Esophagus muscularis mucosa (tissue), 4 donors: Measurements from ENCODE around the gene SPAG17. TPM values are rescaled to one million over a fixed set of nuclear protein-coding genes. Genes with fewer than 3 reads are reported as not detected.

Source experiments
- DNase-seq: peaks from one replicate; pipeline ENCODE4 v3.0.0-alpha.2; 2017; ENCODE audit errors: extremely low spot score
- H3K27ac ChIP-seq, 4 donors: fragments of 200-600 bp; sonication (generic); replicated peaks in 1 of 4; 1 replicate in 3 of 4; 2 replicates in 1 of 4; pipeline ENCODE4 v1.5.1; 2016 to 2019; ENCODE audit warnings: mild to moderate bottlenecking in 1 of 4
- H3K27me3 ChIP-seq, 4 donors: fragments of 200-600 bp; sonication (generic); one replicate each; pipeline versions ENCODE4 v1.5.1 to v1.6.0; 2016 to 2019
- H3K36me3 ChIP-seq, 4 donors: fragments of 200-600 bp; sonication (generic); one replicate each; pipeline ENCODE4 v1.5.1; 2016 to 2019
- H3K4me1 ChIP-seq, 4 donors: fragments of 200-600 bp; sonication (generic); one replicate each; pipeline ENCODE4 v1.5.1; 2016 to 2019
- H3K4me3 ChIP-seq, 4 donors: fragments of 200-600 bp; sonication (generic); 1 replicate in 2 of 4; 2 replicates in 2 of 4; pipeline ENCODE4 v1.5.1; 2016 to 2019; ENCODE audit warnings: mild to moderate bottlenecking in 4 of 4, moderate library complexity in 1 of 4
- H3K9me3 ChIP-seq, 4 donors: fragments of 200-600 bp; sonication (generic); 1 replicate in 3 of 4; 2 replicates in 1 of 4; pipeline ENCODE4 v1.5.1; 2016 to 2019
- EP300 ChIP-seq: sonication (generic); formaldehyde crosslinking; IDR thresholded peaks from one replicate; pipeline ENCODE4 v1.6.1; 2017; ENCODE audit warnings: antibody characterized with exemption
- POLR2A ChIP-seq: fragments of 450-650 bp; IDR thresholded peaks from one replicate; pipeline ENCODE4 v1.6.1; 2017; ENCODE audit warnings: antibody characterized with exemption, moderate library complexity, mild to moderate bottlenecking, low read depth
- POLR2AphosphoS5 ChIP-seq, 2 donors: sonication (generic); formaldehyde crosslinking; IDR thresholded peaks; one replicate each; pipeline ENCODE4 v1.6.1; 2017; ENCODE audit warnings: antibody characterized with exemption in 2 of 2
- WGBS: methylation state at CpG from one replicate; pipeline ENCODE4 v1.1.5; 2018; 5-methylcytosine and 5-hydroxymethylcytosine counted together
- intact Hi-C: fragments of 100-400 bp; cut with DNase I; formaldehyde crosslinking; loops from one replicate; pipeline ENCODE4 v1.15.1; 2023
- total RNA-seq, 4 donors: library from RNA; depleted of rRNA; stranded (reverse); fragments of >200 nt; gene quantifications; one replicate each; pipeline versions ENCODE4 v1.1.0 to v1.2.1, GENCODE V29; 2016
- TF ChIP-seq, protein P1 (sequence below), 3 experiments: fragments of 200-600 bp in 2 of 3; fragments of 450-650 bp in 1 of 3; sonication (generic) in 2 of 3; IDR thresholded peaks; one replicate each; pipeline ENCODE4 v1.5.1; 2017 to 2019; ENCODE audit warnings: antibody characterized with exemption in 3 of 3, mild to moderate bottlenecking in 2 of 3, moderate library complexity in 1 of 3

SPAG17 gene
- total RNA-seq, 4 donors from 2014 or later, result 0.17 to 0.23 TPM; not detected in 2

DNA sequence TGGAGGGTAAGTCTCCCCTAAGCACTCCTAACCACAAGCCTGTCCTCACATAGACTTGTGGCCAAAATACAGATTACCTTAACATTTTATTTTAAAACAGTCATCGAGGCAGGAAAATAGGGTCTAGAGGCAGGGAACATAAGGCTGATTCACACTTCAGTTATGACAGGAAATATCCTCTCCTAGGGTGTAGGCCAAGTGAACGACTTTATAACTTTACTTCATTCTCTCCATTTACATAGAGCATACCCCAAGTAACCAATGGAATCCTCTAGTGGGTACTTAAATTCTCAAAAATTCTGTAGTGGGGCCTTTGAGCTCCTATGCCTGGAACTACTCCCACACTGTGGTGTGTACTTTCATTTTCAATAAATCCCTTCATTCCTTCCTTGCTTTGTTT lies 142.5 kb downstream of the SPAG17 start:
- H3K4me1 ChIP-seq, result no peaks in the 10 kb centered on the region
- intact Hi-C loops, result no loop called here
- H3K36me3 ChIP-seq, result no peaks in the 10 kb centered on the region
- 60% methylated on average over 2 of the region's 2 CpGs for WGBS
- H3K4me3 ChIP-seq, result no peak overlapping the region
- no peaks in the 10 kb centered on the region for H3K27me3 ChIP-seq
- no peak for DNase-seq
- no peak for TF ChIP-seq POLR2AphosphoS5 (IDR thresholded peaks at IDR 0.05)
- no peak overlapping the region for H3K27ac ChIP-seq
- no peaks in the 10 kb centered on the region for H3K9me3 ChIP-seq

DNA sequence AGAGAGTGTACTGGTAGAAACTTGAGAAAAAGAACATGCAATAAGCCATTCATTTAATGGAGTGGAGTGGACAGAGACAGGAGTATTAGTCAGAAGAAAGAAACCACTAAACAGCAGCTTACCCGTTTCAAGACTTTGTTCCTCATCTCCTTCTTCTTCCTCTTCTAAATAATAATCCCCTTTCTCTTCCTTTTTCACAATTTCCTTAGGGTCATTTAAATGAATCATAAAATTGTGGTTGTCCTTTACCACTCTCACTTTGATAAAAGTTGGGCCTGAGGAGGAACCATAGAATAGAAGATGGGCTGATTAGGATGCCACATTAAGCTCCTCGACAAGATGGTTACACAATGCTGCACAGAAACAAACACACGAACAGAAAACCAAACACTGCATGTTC lies 145.9 kb downstream of the SPAG17 start:
- Histone ChIP-seq H3K4me1 (no peaks in the 10 kb centered on the region), H3K9me3 (no peaks in the 10 kb centered on the region), H3K27ac (no peak overlapping the region), H3K27me3 (no peaks in the 10 kb centered on the region), H3K36me3 (no peaks in the 10 kb centered on the region), H3K4me3 (no peak overlapping the region)
- WGBS, result 67% methylated on average over 3 of the region's 3 CpGs
- intact Hi-C loops, result no loop called here
- no peak for DNase-seq
- no peak for TF ChIP-seq EP300
- TF ChIP-seq, protein P1, sequence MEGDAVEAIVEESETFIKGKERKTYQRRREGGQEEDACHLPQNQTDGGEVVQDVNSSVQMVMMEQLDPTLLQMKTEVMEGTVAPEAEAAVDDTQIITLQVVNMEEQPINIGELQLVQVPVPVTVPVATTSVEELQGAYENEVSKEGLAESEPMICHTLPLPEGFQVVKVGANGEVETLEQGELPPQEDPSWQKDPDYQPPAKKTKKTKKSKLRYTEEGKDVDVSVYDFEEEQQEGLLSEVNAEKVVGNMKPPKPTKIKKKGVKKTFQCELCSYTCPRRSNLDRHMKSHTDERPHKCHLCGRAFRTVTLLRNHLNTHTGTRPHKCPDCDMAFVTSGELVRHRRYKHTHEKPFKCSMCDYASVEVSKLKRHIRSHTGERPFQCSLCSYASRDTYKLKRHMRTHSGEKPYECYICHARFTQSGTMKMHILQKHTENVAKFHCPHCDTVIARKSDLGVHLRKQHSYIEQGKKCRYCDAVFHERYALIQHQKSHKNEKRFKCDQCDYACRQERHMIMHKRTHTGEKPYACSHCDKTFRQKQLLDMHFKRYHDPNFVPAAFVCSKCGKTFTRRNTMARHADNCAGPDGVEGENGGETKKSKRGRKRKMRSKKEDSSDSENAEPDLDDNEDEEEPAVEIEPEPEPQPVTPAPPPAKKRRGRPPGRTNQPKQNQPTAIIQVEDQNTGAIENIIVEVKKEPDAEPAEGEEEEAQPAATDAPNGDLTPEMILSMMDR (IDR thresholded peaks at IDR 0.05), result no peak

DNA sequence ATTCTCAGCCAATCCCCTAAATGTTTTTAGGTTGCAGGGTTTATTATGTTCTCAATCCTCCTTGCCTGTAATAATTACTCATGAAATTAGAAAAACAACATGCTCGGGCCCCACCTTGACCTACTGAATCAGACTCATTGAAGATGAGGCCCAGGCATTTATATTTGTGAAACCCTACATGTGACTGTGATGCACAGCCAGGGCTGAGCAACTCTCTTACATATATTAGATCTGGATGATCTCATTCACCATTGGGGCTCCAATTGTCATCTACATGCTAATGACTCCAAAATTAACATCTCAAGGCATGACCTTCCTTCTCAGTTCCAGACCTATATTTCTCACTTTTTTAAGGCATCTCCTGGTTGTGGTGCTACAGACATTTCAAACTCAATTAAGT lies 152.1 kb downstream of the SPAG17 start:
- no peak for TF ChIP-seq EP300
- TF ChIP-seq, protein P1 (IDR thresholded peaks at IDR 0.05), result no peak
- TF ChIP-seq POLR2AphosphoS5 (IDR thresholded peaks at IDR 0.05), result no peak
- no peak for TF ChIP-seq POLR2A
- H3K4me3 ChIP-seq, result no peak overlapping the region
- H3K4me1 ChIP-seq, result no peaks in the 10 kb centered on the region
- DNase-seq, result no peak
- 93% methylated on average over 1 of the region's 1 CpG for WGBS
- intact Hi-C loops, result no loop called here
- no peak overlapping the region for H3K27ac ChIP-seq
- H3K27me3 ChIP-seq, result no peaks in the 10 kb centered on the region
- H3K36me3 ChIP-seq, result no peaks in the 10 kb centered on the region
- no peaks in the 10 kb centered on the region for H3K9me3 ChIP-seq

DNA sequence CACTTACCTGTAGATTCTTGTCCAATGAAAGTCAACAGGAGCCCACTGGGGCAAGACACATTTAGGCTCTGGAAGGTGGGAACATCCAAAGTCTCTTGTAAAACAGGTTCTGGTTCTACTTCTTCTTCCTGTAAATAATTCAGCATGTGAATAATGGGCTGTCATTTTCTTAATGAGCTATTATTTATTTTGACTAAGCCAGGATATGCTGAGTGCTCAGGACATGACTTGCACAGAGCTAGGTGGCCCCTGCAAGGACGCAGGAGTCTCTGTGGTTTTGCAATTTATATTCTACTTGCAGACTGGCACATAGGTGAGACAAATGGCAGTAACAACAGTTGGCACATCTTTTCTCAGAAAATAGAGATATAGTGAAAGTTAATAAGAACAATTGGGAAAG lies 156.8 kb downstream of the SPAG17 start:
- no peak for DNase-seq
- no peak for TF ChIP-seq EP300
- no peak for TF ChIP-seq POLR2A
- TF ChIP-seq POLR2AphosphoS5 (IDR thresholded peaks at IDR 0.05), result no peak
- TF ChIP-seq, protein P1 (IDR thresholded peaks at IDR 0.05), result no peak
- Histone ChIP-seq H3K9me3 (no peaks in the 10 kb centered on the region), H3K27me3 (no peaks in the 10 kb centered on the region), H3K4me1 (no peaks in the 10 kb centered on the region), H3K27ac (no peak overlapping the region), H3K4me3 (no peak overlapping the region), H3K36me3 (no peaks in the 10 kb centered on the region)
- intact Hi-C loops, result no loop called here
- WGBS, result 41% methylated on average over 1 of the region's 1 CpG

DNA sequence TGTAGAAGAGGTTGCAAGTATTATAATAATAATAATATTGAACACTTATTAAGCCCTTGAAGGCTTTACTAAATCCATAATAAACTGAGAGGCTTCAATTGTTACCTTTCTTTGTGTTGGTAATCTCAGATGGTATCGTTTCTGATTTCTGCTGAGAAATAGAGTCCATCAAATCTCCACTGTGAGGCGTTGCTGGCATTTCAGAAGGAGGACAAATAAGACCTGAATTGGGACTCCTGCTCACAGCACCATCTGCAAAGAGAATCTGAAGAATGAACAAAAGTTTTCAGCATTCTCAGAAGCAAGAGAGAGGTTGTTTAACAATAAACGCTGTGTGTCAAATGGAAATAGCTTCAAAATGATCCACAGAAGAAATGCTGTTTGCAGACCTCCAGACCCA lies 161.8 kb downstream of the SPAG17 start:
- H3K4me3 ChIP-seq, result no peak overlapping the region
- H3K27me3 ChIP-seq, result no peaks in the 10 kb centered on the region
- no peak overlapping the region for H3K27ac ChIP-seq
- TF ChIP-seq, protein P1 (IDR thresholded peaks at IDR 0.05), result no peak
- TF ChIP-seq POLR2AphosphoS5 (IDR thresholded peaks at IDR 0.05) (no peak), POLR2A (no peak), EP300 (no peak)
- H3K4me1 ChIP-seq, result no peaks in the 10 kb centered on the region
- DNase-seq, result no peak
- H3K36me3 ChIP-seq, result no peaks in the 10 kb centered on the region
- H3K9me3 ChIP-seq, result no peaks in the 10 kb centered on the region
- intact Hi-C loops, result no loop called here
- 71% methylated on average over 3 of the region's 3 CpGs for WGBS
